NK-92 (cell line): ENCODE data around the gene NRIP1.

ENCODE experiments used
- DNase-seq: peaks from one replicate; lab custom pipeline; 2025; ENCODE audit not compliant: unreplicated experiment; lab: John Stamatoyannopoulos, UW

Gene NRIP1, protein sequence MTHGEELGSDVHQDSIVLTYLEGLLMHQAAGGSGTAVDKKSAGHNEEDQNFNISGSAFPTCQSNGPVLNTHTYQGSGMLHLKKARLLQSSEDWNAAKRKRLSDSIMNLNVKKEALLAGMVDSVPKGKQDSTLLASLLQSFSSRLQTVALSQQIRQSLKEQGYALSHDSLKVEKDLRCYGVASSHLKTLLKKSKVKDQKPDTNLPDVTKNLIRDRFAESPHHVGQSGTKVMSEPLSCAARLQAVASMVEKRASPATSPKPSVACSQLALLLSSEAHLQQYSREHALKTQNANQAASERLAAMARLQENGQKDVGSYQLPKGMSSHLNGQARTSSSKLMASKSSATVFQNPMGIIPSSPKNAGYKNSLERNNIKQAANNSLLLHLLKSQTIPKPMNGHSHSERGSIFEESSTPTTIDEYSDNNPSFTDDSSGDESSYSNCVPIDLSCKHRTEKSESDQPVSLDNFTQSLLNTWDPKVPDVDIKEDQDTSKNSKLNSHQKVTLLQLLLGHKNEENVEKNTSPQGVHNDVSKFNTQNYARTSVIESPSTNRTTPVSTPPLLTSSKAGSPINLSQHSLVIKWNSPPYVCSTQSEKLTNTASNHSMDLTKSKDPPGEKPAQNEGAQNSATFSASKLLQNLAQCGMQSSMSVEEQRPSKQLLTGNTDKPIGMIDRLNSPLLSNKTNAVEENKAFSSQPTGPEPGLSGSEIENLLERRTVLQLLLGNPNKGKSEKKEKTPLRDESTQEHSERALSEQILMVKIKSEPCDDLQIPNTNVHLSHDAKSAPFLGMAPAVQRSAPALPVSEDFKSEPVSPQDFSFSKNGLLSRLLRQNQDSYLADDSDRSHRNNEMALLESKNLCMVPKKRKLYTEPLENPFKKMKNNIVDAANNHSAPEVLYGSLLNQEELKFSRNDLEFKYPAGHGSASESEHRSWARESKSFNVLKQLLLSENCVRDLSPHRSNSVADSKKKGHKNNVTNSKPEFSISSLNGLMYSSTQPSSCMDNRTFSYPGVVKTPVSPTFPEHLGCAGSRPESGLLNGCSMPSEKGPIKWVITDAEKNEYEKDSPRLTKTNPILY (N-terminal part only)

DNA sequence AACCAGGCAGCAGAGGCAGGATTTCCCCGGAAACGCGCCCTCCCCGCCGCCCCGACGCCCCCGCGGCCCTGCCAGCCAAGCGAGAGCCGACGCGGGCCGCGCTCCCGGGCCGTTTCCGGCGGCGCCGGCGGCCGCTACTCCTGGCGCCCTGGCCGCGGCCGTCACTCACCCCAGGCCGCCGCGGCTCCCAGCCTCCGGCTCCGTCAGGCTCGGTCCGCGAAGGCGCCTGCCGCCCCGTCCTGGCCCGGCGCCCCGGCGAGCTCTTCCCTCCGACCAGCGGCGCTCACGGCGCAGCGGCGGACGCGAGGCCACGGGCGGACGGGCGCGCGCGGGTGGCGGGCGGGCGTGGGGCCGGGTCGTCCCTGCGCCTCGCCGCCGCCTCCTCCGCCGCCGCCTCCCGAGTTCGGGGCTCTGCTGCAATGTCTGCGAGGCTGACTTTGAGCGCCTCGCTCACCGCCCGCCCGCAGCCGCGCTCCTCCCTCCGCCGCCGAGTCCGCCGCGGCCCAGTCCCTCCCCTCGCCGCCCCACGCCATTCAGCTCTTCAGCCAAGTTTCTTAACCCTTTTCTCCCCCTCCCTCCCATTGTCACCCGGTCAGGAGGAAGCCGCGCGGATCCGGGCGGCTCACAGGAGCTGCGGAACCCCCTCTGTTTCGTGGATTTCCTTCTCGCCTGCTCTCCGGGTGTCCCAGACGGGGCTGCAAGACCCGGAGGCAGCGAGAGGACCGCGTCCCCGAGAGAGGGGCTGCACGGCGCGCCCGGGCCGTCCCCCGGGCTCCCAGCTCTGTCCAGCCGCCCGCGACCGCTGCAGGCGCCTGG is at the start of gene NRIP1:
TSS of gene NRIP1 (minus strand) at position 425 of the 816 bp plus-strand sequence. CDS start 96,808 bp downstream, outside the sequence.
- no peak for DNase-seq

DNA sequence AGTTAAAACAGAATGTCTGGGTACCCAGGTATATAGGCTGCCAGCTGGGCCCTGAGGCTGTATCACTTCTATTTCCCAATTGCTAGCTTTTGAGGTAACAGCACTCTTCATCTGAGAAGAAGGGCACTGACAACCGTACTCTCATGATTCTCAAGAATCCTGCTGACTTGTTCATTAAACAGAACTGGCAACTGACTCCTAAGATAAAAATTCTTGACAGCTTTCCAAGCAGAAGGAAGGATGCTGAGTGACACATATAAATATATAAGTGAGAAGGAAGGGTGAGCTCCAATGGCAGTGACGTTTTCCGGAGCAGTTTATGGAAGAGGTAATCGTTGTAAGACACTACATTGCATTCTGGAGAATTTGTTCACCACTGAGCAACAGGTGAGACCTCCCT is 48.1 kb upstream of the NRIP1 start:
- DNase-seq, result no peak

DNA sequence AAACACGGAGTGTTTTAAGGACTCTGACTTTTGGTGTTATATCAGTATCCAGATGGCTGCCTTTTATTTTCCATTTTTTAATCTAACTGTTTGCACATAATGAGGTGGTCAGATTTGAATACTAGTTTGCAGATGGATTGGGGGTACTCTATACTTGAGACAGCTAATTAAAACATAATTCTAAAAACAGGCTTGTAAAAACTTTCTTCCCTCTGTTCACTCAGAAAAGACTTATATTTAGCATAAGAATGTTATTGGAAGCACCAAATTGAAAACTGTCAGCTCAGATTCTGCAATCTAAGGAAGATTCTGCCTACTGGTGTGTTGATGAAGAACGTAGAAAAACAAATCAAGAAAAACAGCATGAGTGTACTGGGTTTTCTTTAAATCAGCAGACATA is 44.0 kb upstream of the NRIP1 start:
- DNase-seq, result no peak

DNA sequence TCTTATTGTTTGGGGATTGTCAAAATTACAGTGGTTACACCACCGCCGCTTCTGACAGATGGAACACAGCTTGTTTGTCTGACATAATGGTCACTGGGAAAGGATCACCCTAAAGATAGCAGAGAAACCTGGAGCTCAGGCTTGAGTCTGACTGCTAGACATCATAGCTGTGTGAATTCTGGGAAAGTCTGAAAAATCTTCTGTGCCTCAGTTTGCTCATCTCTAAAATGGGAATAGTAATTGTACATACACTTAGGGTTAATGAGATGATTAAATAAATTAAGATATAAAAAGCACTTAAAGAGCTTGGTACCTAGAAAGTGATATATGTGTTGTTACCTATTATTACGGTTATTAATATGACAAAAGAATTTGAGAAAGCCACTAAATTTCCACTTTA is 39.7 kb upstream of the NRIP1 start:
- no peak for DNase-seq

DNA sequence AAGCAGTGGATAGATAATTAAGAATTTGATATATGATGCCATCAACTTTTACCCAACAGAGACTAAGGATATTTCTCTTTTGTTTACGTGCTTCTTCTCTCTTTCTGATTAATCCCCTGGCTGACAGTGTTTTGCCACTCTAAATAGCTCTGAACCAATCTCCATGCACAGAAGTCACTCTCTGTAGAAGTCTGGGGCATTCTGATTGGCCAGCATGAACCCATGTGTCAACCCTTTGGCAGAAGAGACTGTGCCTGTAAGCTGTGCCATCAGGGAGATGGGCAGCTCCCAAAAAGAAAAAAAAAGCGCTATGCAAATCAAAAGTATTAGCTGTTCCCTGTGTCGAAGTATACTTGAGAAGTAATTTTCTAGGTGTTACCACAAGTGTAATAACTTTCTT is 34.1 kb upstream of the NRIP1 start:
- DNase-seq, result no peak

DNA sequence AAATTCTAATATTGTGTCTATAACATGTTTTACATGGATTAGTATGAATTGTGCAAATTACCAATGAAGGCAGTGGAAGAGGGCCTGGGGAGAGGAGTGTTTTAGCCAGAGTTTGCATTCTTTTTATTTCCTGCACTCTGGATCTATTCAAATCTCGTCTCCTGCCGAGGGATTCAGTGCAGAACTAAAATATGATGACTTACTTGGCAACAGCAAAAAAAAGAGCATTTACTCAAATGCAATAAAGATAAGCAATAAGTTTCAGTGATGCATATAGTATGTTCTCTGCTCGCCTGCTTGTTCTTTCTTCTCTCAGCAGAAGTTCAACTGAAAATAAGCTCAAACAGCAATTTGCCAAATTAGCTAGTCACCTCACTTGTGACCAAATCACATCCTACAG is 33.4 kb upstream of the NRIP1 start:
- no peak for DNase-seq

DNA sequence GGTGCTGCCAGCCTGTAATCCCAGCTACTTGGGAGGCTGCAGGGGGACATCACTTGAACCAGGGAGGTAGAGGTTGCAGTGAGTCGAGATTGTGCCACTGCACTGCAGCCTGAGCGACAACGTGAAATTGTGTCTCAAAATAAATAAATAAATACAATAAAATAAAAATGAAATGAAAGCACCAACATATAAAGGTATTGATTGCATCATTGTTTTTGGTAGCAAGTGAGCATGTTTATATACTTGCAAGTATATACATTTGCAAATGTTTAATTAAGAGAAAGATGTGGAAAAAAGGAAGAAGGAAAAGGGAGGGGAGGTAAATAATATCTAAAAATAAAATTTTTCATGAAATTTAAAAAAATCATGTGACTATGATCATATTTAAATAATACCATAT is 32.8 kb upstream of the NRIP1 start:
- no peak for DNase-seq

DNA sequence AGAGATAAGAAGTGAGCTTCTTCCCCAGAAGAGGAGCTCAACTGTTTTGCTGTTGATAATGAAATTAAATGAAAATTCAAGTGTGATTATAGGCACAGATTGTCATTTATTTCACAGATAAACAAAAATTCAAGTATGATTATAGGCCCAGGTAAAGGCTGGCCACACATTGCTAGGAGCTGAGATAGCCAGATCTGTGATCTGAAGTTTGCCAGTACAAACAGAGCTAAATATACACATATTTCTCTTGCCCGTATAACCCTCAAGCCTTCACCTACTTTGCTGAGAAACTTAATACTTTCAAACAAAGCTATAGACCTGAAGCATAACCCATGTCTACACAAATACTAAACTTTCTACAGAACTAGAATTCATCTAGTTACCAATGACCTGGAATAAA is 31.3 kb upstream of the NRIP1 start:
- no peak for DNase-seq

DNA sequence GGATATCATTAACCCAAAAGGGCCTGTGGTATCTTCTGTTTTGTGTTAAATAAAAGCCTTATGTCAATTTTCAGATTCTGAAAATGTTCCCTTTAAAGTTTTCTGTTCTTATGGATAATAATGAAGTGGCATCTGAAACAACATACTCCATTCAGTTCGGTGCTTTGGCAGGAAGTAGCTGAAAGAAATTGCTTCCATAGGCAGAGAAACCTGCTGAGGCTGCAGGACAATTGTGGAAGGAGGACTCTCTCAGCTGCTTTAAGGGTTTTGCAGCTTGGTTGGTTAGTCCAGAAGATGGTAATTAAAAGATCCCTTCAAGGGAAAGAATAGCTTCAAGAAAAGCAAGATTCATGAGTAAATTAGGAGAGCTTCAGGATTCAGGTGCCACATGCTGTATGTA is 30.5 kb upstream of the NRIP1 start:
- DNase-seq, result no peak

DNA sequence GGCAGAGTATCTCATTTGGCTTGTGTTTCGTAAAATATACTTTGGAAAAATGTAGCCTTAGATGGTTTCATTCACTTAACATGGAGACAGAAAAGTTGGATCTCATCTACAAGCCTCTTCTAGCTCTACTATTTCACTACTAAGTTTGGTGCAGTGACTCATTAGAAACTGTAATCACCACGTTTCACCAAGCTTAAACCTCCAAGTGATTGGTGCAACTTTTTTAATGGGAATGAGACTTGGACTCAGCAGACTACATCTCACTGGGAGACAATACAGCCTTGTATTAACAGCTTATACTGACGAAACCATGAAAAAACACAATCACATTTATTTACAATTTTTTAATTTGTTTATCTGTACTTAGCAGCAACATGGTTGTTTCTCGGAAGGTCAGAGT is 29.9 kb upstream of the NRIP1 start:
- DNase-seq, result no peak

DNA sequence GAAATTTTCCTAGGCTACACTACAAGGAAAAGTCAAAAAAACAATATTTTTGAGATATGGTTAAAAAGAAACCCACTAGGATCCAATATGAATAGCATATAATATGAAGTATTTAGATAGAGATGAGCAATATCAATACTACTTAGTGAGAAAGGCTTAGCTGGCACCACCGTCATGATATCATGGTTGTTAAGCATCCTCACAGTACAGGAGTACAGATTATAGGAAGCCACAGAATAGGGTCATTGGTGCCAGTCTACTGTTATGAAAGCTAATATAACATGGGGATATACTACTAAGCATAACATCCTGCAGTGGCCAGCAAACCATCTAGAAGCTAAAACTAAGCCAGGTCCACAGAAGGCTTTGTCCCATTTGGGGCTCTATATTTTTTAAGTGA is 28.4 kb upstream of the NRIP1 start:
- DNase-seq, result no peak

DNA sequence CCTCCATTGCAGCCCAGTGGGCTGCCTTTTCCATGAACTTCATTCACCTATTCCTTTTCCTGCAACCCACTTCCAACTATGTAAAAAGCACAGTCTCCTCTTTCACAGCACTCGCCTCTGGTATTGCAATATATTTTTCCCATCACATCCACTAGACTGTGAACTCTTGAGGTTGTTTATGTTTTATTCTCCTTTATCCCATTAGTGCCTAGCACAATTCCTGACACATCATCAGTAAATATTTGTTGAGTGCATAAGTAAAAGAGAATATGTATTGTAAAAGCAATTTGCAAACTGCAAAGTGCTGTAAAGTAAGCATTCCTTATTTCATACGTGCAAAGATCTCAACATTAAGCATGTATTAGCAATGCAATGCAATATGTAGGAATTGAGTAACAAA is 27.9 kb upstream of the NRIP1 start:
- DNase-seq, result no peak

DNA sequence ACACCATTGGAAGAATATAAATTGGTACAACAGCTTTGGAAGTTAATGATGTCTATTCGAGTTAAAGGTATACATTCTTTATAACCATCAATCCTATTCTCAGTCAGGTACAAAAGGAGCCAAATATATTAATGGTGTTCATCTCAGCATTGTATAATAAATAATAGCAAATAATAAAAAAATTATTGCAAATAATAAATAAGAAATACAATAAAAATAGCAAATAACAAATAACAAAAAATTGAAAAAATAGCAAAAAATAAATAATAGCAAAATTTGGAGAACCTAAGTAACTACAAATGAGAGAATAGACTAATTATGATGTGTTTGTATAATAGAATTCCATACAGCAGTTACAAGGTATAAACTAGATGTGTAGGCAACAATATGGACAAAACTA is 25.6 kb upstream of the NRIP1 start:
- DNase-seq, result no peak

DNA sequence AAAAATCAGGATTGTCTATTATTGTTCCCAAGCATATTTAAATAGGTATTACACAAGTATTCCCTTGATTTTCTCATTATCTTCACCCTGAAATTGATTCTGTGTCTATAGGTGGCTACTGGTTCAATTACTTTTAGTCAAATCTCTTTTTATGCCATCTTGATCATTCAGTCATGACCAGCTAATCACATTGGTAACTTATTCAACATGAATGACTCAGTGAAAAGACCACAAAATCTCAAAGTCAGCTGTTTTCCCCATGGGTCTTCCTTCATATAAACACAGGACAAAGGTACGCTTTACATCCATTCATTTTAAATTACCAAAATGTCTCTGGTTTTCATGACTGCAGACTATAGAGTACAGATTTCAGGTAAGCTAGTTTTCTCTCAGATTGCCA is 23.7 kb upstream of the NRIP1 start:
- DNase-seq, result no peak

DNA sequence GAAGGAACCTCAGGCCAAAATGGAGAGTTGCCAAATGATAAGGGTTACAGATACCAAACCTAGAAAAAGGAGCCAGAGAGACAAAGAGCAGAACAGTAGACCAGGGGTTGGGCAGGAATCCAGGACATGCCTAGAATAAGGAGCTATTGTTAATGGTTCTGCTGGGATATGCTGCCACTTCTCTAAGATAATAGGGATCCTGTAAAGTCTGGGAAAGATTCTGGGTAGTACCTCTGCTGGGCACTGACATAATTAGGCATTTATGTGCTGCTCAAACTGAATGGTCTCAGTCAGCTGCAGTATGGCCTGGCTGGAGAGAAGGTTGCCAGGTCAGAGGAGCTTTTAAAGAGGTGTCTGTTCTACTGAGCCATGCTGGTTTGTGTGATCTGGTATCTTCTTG is 19.9 kb upstream of the NRIP1 start:
- no peak for DNase-seq

DNA sequence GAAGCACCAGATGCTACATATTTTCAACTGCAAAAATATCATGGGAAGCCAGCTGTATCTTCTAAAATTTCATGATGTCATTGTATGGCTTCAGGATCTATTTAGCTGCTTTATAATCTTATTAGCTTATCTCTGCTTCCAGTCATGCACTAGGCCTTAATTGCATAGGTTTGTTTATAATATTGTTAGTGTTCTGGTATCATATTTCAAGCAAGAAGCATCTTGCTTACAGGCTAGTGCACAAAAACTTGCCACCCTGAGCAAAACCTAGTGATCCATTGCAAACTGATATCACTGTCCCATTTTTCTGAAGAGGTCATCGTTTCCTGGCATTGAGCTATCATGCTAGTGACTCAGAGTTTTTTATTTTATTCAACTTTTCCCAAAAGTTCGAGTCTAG is 15.7 kb upstream of the NRIP1 start:
- DNase-seq, result no peak

DNA sequence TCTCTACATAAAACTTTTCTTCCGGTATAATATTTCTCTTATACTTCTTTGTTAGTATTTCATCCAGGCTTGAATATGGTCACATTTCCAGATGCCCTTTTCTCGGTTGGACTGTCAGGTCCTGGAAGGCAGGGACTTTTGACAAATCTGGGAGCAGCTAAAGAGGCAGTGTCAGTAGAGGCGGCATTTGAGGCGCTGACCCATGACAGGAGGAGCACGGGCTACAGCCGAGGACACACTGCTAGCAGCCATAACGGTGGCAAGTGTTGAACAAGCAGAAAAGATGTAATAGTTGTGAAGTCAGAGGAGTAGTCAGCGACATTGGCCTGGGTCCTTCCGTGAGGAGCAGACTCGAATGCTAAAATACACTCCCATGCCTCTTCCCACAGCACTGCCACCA is 14.5 kb upstream of the NRIP1 start:
- DNase-seq, result no peak

DNA sequence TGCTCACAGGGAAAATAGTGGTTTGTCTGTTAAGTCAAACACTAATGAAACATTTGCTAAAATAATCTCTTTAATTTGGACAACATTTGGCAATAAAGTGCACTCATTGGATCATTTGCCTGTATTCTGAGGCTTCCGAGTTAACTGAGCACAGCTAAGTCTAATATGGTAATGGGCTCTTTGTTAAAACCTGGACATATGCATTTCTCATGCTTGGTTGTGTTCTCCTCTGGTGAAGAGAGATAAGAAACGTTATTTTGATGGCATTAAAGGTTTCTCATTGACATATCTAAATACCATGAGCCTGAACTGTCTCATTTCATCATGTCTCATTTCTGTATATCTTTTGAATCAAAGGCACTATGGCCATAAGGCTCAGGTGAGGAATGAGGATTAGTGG is 13.4 kb upstream of the NRIP1 start:
- DNase-seq, result no peak

DNA sequence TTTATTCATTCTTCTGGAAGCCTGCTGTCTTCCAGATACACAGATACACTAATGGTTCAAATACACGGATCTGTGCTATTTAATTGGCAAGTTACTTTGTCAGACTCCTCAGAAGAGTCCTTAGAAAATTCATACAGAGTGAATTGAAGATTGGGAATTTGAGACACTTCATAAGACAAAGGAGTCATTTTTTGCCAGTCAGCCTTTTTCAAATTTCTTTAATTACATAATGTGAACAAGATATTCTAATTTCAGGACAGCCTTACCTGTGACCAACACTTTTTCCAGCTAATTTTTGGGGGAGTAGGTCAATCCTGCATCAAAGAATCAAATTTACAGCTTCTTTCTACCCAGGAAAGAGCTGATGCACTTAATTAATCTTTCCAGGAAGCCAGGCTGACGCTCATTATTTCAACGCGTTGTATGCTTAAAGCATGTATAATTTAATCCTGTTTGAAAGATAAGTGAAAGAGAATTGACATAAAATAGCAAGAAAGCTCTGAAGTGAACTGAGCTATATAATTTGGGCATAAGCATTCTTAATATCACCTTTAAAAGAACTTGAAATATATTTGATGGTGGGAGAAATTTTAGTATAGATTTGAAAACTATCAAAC is 12.8 kb upstream of the NRIP1 start:
- DNase-seq, result no peak

DNA sequence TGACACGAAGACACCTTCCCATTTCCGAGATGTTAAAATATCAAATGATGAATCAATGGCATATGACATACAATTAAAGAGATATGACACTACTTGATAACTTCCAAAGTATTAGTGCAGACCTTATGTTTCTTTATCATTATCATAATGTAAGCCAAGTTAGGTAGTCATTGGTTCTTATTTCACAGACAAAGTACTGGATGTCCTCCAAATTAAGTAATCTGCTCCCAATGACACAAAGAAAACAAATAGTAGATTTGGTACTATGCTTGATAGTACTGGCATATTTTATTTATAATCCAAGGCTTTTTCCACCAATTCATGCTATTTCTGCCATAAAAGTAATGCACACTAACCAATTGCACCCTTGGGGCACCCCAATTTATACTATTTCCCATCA is 11.9 kb upstream of the NRIP1 start:
- DNase-seq, result no peak

DNA sequence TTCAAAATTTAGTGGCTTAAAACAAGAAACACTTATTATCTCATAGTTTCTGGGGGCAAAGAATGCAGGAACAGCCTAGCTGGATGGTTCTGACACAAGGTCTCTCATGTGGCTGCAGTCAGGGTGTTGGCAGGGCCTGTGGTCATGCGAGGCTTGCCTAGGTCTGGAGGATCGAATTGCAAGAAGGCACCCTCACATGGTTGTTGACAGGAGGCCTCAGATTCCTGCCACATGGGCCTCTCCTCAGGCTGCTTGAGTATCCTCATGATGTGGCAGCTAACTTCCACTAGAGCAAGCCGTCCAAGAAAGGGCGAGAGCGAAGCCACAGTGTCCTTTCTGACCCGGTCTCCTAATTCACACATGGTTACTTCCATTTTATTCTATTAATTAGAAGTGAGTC is 6.2 kb upstream of the NRIP1 start:
- DNase-seq, result no peak
